Measurements from ENCODE around the gene KAT7.

KAT7 gene

DNA sequence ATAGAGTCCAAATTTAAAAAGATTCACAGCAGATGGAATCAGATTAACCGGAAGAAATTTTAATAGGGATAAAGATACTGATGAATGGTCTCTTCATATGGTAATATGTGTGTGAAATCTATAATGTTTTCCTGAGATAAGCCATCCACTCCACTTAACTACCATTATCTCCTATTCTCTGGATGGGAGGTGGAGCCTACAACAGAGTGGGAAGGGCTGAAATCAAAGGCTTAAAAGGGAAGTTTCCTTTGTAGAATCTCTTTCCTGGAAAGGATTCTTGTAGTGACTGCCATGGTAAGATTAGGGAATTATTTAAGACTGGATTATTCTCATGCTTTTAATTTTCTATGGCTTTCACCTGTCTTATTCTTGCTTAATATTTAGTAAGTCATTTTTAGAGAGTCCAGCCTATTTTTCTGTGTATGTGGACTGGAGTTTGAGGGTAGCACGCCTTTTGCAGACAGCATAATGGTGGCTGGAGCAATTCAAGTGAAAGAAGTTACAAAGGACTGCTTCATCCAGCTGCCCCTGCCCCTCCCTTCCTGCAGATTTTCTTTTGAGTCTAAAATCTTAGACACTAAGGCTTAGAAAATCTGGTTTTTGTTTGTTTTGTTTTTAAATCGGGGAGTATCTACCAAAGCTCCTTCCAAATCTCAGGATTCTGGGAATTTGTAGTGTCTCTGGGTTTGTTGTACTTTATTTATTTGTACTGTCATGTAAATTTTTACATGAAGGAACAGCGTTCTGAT is 26.5 kb downstream of the KAT7 start:
- no peak for DNase-seq

DNA sequence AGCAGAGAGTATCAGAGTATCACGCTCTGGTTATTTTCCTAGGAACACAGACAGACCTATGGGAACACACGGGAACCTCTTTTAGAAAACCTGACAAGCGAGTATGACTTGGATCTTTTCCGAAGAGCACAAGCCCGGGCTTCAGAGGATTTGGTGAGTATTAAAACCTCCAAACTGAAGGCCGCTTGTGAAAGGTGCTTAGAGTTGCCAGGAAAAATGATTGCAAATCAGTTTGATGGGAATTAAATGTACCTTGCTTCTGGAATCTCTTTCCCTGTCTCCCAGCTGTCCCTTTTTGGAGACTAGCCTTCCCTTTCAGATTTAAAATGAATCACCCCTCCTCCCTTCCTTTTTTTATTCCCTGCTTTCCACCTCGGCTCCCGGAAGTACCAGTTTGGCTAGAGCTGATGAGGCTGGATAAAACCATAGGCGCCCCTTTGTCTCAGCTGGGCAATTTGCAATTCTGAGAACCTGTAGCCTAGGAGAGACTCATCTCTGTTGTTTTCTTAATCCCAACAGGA is 27.3 kb downstream of the KAT7 start:
- no peak for DNase-seq

DNA sequence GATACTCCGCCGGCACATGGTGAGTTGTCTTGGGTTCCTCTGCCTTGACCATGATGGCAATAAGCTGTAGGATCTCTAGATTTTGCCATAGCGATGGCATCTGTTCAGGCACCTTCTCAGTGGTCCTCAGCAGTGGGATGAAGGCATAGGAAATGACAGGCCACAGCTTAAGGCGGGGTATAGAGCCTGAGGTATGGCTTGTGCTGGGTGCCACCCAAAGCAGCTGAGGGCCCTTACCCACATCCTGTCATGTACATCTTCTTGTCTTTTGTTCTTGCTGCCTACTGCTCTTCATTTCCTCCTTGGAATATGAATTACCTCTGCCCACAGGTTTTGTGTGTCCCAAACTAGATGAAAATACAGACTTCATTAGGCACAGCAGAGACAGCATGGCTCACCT is 29.5 kb downstream of the KAT7 start:
- no peak for DNase-seq

DNA sequence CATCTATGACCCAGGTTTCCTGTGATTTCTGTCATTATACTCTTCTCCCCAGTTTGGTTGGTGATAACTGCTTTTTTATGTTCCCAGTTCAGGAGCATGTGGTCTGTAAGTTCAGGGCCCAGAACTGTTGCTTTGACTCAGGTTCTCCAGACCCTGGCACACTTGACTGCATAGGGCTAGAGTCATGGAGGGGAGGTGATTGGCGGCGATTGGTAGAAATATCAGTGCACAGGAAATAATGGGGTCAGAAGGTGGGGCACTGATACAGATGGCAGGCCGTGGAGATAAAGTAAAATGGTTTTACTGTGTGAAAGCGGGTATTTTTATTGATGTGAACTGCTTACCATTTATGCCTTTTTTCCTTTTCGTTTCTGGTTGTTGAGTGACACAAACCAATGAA is 30.7 kb downstream of the KAT7 start:
- no peak for DNase-seq

DNA sequence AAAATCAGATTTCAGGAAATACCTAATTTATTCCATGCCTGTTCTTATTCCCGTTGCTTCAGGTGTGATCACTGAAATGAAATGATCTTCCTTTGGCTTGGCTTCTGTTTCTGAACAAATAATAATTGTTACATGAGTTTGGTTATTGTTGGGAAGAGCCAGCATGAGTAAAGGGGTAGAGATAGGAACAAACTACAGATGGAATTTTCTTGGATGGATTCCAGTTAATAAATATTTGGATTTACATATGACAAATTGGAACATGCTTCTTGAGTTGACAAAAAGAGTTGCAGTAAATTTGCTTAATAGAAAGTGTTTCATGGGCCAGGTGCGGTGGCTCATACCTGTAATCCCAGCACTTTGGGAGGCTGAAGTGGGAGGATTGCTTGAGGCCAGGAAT is 31.2 kb downstream of the KAT7 start:
- DNase-seq = no peak

DNA sequence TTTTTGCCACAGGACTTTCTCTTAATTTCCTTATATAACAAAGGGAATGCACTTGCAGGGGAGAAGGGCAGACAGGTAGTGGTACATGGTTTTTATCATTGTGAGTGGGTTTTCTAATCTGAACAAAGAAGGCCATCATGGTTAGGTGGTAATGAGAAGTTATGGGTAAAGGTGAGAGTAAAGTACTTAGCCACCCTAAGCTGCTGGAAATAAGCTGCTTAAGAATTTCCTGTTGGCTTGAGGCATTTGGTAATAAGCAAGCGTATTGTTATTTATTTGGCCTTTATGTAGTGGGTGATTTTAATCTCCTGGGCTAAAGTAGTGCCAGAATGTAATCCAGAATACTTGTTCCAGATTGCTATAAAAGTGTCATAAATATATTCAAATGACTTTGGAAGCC is 32.3 kb downstream of the KAT7 start:
- no peak for DNase-seq

DNA sequence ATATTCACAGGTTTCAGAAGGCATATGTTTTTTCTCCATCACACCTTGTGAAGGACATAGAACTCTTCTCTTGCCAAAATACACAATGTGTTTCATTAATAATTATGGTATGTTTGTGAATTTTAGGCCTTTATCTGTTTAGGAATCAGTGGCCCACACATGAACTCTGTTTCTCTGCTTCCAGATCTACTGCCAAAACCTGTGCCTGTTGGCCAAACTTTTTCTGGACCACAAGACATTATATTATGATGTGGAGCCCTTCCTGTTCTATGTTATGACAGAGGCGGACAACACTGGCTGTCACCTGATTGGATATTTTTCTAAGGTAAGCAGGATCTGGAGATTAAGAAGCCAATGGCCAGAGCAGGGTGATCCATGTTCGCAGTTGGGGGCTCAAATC is 33.0 kb downstream of the KAT7 start:
- no peak for DNase-seq

DNA sequence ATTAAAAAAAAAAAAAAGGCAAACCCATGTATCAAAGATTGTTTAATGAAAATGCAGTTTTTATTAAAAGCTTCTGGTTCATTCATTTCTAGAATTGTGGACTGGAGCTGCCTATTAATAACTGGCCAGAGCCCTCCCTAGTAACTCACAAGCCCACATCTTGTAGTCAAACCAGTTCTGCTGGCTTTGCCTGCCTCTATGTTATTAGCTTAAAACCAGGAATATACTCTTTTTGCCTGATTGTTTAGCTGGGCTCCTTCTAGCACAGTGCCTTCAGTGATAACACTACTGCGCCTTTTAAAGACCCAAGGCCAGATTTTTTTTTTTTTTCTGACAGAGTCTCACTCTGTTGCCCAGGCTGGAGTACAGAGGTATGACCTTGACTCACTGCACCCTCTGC is 33.4 kb downstream of the KAT7 start:
- no peak for DNase-seq

DNA sequence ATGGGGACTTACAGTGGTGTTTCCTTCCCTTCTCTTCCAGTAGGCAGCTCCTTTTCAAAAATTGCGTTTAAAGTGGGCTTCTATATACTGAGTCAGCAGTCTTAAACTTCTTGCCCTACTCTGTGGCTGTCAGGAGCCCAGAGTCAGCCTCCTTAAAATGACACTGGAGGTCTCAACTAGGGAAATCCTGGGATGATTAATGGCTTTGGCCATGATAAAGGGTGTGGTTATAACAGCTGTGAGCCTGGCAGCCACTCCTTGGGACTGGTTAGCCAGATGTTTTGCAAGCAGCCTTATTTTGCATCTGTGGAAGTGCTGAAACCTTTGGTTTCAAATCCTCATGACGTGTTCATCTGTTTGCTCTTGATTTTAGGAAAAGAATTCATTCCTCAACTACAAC is 34.3 kb downstream of the KAT7 start:
- no peak for DNase-seq

DNA sequence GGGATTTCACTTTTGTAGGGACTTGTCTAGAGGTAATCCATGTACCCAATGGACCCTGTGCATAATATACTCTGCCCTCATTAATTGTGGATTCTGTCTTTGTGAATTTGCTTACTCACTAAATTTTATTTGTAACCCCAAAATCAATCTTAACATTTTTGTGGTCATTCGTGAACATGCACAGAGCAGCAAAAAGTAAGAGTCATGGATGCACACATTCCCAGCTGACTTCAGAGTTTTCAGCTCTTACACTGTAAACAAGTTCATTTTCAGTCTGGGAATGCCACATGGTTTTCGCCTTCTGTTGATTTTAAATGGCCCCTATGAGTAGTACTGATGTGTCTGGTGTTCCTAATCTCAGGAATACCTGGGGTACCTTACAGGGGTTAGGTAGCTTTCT is 35.1 kb downstream of the KAT7 start:
- DNase-seq = peak; percentile 43

- no peak for DNase-seq
Observed at GRCh38 chr17:49825645-49826044, 37.2 kb downstream of the KAT7 start.

- DNase-seq = peak; percentile 60
Observed at GRCh38 chr17:49828325-49828724, 39.8 kb downstream of the KAT7 start.

DNA sequence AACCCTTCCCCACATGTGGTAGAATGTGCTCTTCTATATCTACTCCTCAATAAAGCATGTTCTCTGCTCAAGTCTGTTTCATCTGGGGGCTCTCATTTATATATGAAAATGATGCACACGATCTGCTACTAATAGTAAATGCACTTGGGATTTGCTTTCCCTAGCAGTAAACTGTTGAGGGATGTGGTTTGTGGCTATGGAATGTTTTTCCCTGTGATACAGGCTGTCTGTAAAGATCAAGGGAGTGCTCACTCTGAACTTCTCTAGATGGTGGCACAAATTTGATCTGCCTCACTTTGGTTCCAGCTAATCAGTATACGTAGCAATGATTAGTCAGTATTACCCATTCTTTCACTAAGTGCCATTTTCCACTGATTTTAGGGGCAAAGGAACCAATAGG is 40.5 kb downstream of the KAT7 start:
- peak; percentile 19 for DNase-seq

GRCh38 chr17:49830605-49831004 is 42.1 kb downstream of the KAT7 start:
- peak; percentile 35 for DNase-seq

GRCh38 chr17:49832840-49833599 is 44.5 kb downstream of the KAT7 start:
- no peak for DNase-seq

GRCh38 chr17:49834118-49834743 is 45.8 kb downstream of the KAT7 start:
- peak; percentile 15 for DNase-seq

- DNase-seq = no peak
Observed at GRCh38 chr17:49835472-49835871, 47.0 kb downstream of the KAT7 start.

GRCh38 chr17:49836111-49837030 is 47.9 kb downstream of the KAT7 start:
- peak; percentile 82 for DNase-seq

- DNase-seq = no peak
Observed at GRCh38 chr17:49839455-49839854, 51.0 kb downstream of the KAT7 start.

- no peak for DNase-seq
Observed at GRCh38 chr17:49841548-49841947, 53.1 kb downstream of the KAT7 start.

DNA sequence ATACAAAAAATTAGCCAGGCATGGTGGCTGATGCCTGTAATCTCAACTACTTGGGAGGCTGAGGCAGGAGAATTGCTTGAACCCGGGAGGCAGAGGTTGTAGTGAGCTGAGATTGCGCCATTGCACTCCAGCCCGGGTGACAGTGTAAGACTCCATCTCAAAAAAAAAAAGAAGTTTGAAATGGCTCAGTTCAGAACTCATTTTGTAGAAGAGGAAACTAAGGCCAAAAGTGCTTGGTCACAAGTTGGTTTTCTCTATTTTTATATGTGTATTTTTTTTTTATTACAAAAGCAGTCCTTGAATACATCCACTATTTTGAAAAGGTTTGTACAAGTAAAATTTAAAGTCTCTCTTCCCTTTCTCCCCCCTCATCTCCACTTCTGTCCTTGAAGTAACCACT is 53.9 kb downstream of the KAT7 start:
- DNase-seq = no peak

GRCh38 chr17:49842846-49843245 is 54.4 kb downstream of the KAT7 start:
- DNase-seq = no peak

All from fibroblast of skin of right biceps (primary cell).